Thymus (tissue), 11 donors: ENCODE data around the gene MARCHF5. TPM values are rescaled to one million over a fixed set of nuclear protein-coding genes. Genes with fewer than 3 reads are reported as not detected.
"Not testable (repeated sequence)": the region's sequence is repeated elsewhere in the genome, so short reads cannot be mapped to it uniquely, and the experiment has no call there.

ENCODE experiments used
- DNase-seq, 9 donors: peaks; one replicate each; pipeline ENCODE4 v3.0.0-alpha.2; 2013; ENCODE audit warnings: low spot score in 9 of 9, low read depth in 6 of 9, missing footprints in 1 of 9
- H3K27ac ChIP-seq, 2 donors: one replicate each; pipeline ENCODE4 v1.5.1; 2013; ENCODE audit warnings: control low read depth in 1 of 2, low read depth in 1 of 2, low read length in 1 of 2, mild to moderate bottlenecking in 1 of 2, moderate library complexity in 1 of 2
- H3K27me3 ChIP-seq, 2 donors: one replicate each; pipeline ENCODE4 v1.5.1; 2013; ENCODE audit warnings: low read length in 1 of 2; ENCODE audit not compliant: control insufficient read depth in 2 of 2, insufficient read depth in 1 of 2
- H3K36me3 ChIP-seq, 2 donors: one replicate each; pipeline ENCODE4 v1.5.1; 2013; ENCODE audit warnings: low read length in 1 of 2, mild to moderate bottlenecking in 1 of 2, moderate library complexity in 1 of 2; ENCODE audit not compliant: control insufficient read depth in 2 of 2, insufficient read depth in 2 of 2
- H3K4me1 ChIP-seq, 2 donors: one replicate each; pipeline ENCODE4 v1.5.1; 2013; ENCODE audit warnings: low read length in 2 of 2; ENCODE audit not compliant: control insufficient read depth in 2 of 2, insufficient read depth in 2 of 2
- H3K4me3 ChIP-seq, 2 donors: one replicate each; pipeline ENCODE4 v1.5.1; 2013; ENCODE audit warnings: low read length in 2 of 2, control low read depth in 1 of 2, mild to moderate bottlenecking in 1 of 2
- H3K9me3 ChIP-seq, 2 donors: one replicate each; pipeline ENCODE4 v1.5.1; 2013; ENCODE audit warnings: low read length in 1 of 2, mild to moderate bottlenecking in 1 of 2; ENCODE audit not compliant: control insufficient read depth in 2 of 2, insufficient read depth in 1 of 2
- WGBS: extraction: QIAGEN DNeasy Blood & Tissue Kit; methylation state at CpG from one replicate; pipeline ENCODE4 v1.1.7; 2013; 5-methylcytosine and 5-hydroxymethylcytosine counted together
- polyA plus RNA-seq: library from polyadenylated mRNA; stranded (reverse); fragments of 200-250 nt; gene quantifications from one replicate; pipeline ENCODE4 v1.2.3, GENCODE V29; 2013
- total RNA-seq: library from RNA; stranded (reverse); fragments of 120-200 nt; gene quantifications from one replicate; pipeline ENCODE4 v1.2.4, GENCODE V29; 2013
- donor health status: healthy.

MARCHF5 gene
- total and polyA plus RNA-seq, 2 donors = 10.1 to 22.9 TPM

- WGBS = 99% methylated on average over 3 of the region's 3 CpGs
- no peak overlapping the region for H3K4me3 ChIP-seq
- H3K9me3 ChIP-seq = no peaks in the 10 kb centered on the region
- no peak overlapping the region for H3K27ac ChIP-seq
- no peaks in the 10 kb centered on the region for H3K27me3 ChIP-seq
- H3K36me3 ChIP-seq = no peaks in the 10 kb centered on the region
- DNase-seq = no peak
- H3K4me1 ChIP-seq = no peaks in the 10 kb centered on the region
These were observed 36.8 kb downstream of the MARCHF5 start for GRCh38 chr10:92327445-92328433.

- DNase-seq = no peak
- no peak overlapping the region for H3K27ac ChIP-seq
- H3K9me3 ChIP-seq = no peaks in the 10 kb centered on the region
- H3K4me3 ChIP-seq = no peak overlapping the region
- H3K4me1 ChIP-seq = no peaks in the 10 kb centered on the region
- no peaks in the 10 kb centered on the region for H3K36me3 ChIP-seq
- H3K27me3 ChIP-seq = no peaks in the 10 kb centered on the region
These were observed 38.0 kb downstream of the MARCHF5 start for GRCh38 chr10:92328993-92329392.

- not testable (repeated sequence) for DNase-seq, H3K27ac ChIP-seq, H3K9me3 ChIP-seq, H3K27me3 ChIP-seq, H3K4me3 ChIP-seq, H3K36me3 ChIP-seq, H3K4me1 ChIP-seq
- over 99% methylated on average over 6 of the region's 6 CpGs for WGBS
These were observed 39.0 kb downstream of the MARCHF5 start for GRCh38 chr10:92329927-92330326.

GRCh38 chr10:92342796-92343195, 51.8 kb downstream of the MARCHF5 start:
- H3K9me3 ChIP-seq = no peaks in the 10 kb centered on the region
- H3K27ac ChIP-seq = no peak overlapping the region
- 100% methylated on average over 2 of the region's 2 CpGs for WGBS
- no peaks in the 10 kb centered on the region for H3K27me3 ChIP-seq
- no peaks in the 10 kb centered on the region for H3K4me1 ChIP-seq
- peaks cover 12 to 25% of the 10 kb centered on the region in 2 donors for H3K36me3 ChIP-seq
- DNase-seq = no peak
- H3K4me3 ChIP-seq = no peak overlapping the region

- H3K4me3 ChIP-seq, DNase-seq, H3K27me3 ChIP-seq, H3K9me3 ChIP-seq, H3K4me1 ChIP-seq, H3K27ac ChIP-seq: not testable (repeated sequence)
- peaks cover 12 to 47% of the 10 kb centered on the region in 2 donors for H3K36me3 ChIP-seq
- WGBS = 98% methylated on average over 5 of the region's 5 CpGs
These were observed 54.6 kb downstream of the MARCHF5 start for GRCh38 chr10:92345575-92345974.

- 97% methylated on average over 9 of the region's 9 CpGs for WGBS
- not testable (repeated sequence) for H3K4me3 ChIP-seq, H3K27ac ChIP-seq, H3K9me3 ChIP-seq, H3K27me3 ChIP-seq, DNase-seq, H3K4me1 ChIP-seq
- peaks cover 7 to 48% of the 10 kb centered on the region in 2 donors for H3K36me3 ChIP-seq
These were observed 56.2 kb downstream of the MARCHF5 start for GRCh38 chr10:92347035-92347676.

GRCh38 chr10:92350411-92350810, 59.4 kb downstream of the MARCHF5 start:
- DNase-seq = no peak
- 98% methylated on average over 4 of the region's 4 CpGs for WGBS
- Histone ChIP-seq H3K27ac (no peak overlapping the region), H3K4me3 (no peak overlapping the region), H3K9me3 (no peaks in the 10 kb centered on the region), H3K27me3 (no peaks in the 10 kb centered on the region), H3K36me3 (peaks cover 3 to 32% of the 10 kb centered on the region in 2 donors), H3K4me1 (no peaks in the 10 kb centered on the region)

GRCh38 chr10:92354587-92354986, 63.6 kb downstream of the MARCHF5 start:
- DNase-seq = no peak
- Histone ChIP-seq H3K27ac (no peak overlapping the region), H3K36me3 (peaks cover 0 to 19% of the 10 kb centered on the region in 2 donors), H3K9me3 (no peaks in the 10 kb centered on the region), H3K4me1 (no peaks in the 10 kb centered on the region), H3K27me3 (no peaks in the 10 kb centered on the region), H3K4me3 (no peak overlapping the region)
- WGBS = 73% methylated on average over 4 of the region's 4 CpGs

GRCh38 chr10:92356041-92356440, 65.1 kb downstream of the MARCHF5 start:
- no peaks in the 10 kb centered on the region for H3K9me3 ChIP-seq
- H3K27me3 ChIP-seq = no peaks in the 10 kb centered on the region
- 94% methylated on average over 7 of the region's 7 CpGs for WGBS
- no peak overlapping the region for H3K4me3 ChIP-seq
- no peak overlapping the region for H3K27ac ChIP-seq
- DNase-seq = no peak
- H3K36me3 ChIP-seq = peaks cover 0 to 4% of the 10 kb centered on the region in 2 donors
- H3K4me1 ChIP-seq = no peaks in the 10 kb centered on the region
